Measurements from ENCODE around the gene CDC16. TPM values are rescaled to one million over a fixed set of nuclear protein-coding genes. Genes with fewer than 3 reads are reported as not detected.

CDC16 gene
- total and polyA plus RNA-seq, 9 of the 15 experiments (the other 6 are each of a cell fraction or from before 2014, with no cell fraction given): 23.2 to 102 (median 51.6) TPM

DNA sequence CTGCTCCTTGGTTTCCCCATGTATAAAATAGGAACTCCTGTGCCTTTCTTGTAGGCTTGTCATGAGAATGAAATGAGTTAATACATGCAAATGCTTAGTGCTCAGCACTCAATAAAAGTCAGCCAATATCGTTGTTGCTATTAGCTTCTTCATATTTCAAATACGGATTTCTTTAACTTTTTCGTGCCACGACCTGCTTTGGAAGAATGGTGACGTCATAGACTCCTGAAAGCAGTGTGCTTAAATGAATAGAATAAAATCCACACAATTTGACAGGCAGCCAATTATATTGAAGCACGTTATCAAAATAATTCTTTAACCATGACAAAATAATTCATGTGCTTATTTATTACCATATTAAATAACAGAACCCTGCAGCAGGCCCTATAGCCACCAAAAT, 26.6 kb upstream of the CDC16 start:
- Histone ChIP-seq H4K20me1 (replicated peaks; ENCODE audit: control insufficient read depth, insufficient read depth, low read length) (no peaks in the 10 kb centered on the region), H3K27me3 (ENCODE audit: control insufficient read depth in 2 of 2, insufficient read depth in 2 of 2, low read length in 2 of 2) (0 out of 5 replicates have a peak, but pooled peaks cover 0 to 4% of the 10 kb centered on the region in 2 experiments), H3K9me1 (ENCODE audit: control insufficient read depth, insufficient read depth, low read length) (no peaks in the 10 kb centered on the region), H3K4me1 (replicated peaks in 1 of 2; ENCODE audit: control insufficient read depth in 2 of 2, insufficient read depth in 2 of 2, low read length in 2 of 2) (peaks cover 3 to 6% of the 10 kb centered on the region in 2 experiments; a peak in 1 of 5 replicates), H3K4me3 (no peak overlapping the region), H3K9ac (ENCODE audit: insufficient read depth in 1 of 2, low read depth in 2 of 2, low read length in 2 of 2) (no peak overlapping the region), H2AFZ (ENCODE audit: low read depth, low read length) (no peak overlapping the region), H3K9me3 (replicated peaks; ENCODE audit: control insufficient read depth, insufficient read depth, low read depth, low read length) (no peaks in the 10 kb centered on the region; the same call in 1 of the 2 replicates), H3K79me2 (ENCODE audit: control insufficient read depth, insufficient read depth, low read length) (no peaks in the 10 kb centered on the region), H3K36me3 (ENCODE audit: control insufficient read depth, insufficient read depth, low read length) (no peaks in the 10 kb centered on the region), H3K27ac (ENCODE audit: extremely low read depth, low read depth, low read length) (no peak overlapping the region), H3K4me2 (ENCODE audit: insufficient read depth, low read length) (no peak overlapping the region)
- BruUV-seq (replicated peaks): no TSS peak
- DNase-seq (ENCODE audit: extremely low read depth in 1 of 4, low spot score in 3 of 4): no peak
- intact Hi-C loops (cut with micrococcal nuclease) (no loop called here), in situ Hi-C loops (cut with MboI) (no loop called here)
- POLR2A ChIA-PET: no interaction called here
- WGBS (ENCODE audit: insufficient coverage, low coverage, missing lambda C conversion rate): 7% methylated on average over 6 of the region's 6 CpGs
- no peak for FAIRE-seq
- peak; percentile 33; the same call in 1 of the 2 replicates for TF ChIP-seq ATF7 (IDR thresholded peaks at IDR 0.05)
- TF ChIP-seq, protein P1, sequence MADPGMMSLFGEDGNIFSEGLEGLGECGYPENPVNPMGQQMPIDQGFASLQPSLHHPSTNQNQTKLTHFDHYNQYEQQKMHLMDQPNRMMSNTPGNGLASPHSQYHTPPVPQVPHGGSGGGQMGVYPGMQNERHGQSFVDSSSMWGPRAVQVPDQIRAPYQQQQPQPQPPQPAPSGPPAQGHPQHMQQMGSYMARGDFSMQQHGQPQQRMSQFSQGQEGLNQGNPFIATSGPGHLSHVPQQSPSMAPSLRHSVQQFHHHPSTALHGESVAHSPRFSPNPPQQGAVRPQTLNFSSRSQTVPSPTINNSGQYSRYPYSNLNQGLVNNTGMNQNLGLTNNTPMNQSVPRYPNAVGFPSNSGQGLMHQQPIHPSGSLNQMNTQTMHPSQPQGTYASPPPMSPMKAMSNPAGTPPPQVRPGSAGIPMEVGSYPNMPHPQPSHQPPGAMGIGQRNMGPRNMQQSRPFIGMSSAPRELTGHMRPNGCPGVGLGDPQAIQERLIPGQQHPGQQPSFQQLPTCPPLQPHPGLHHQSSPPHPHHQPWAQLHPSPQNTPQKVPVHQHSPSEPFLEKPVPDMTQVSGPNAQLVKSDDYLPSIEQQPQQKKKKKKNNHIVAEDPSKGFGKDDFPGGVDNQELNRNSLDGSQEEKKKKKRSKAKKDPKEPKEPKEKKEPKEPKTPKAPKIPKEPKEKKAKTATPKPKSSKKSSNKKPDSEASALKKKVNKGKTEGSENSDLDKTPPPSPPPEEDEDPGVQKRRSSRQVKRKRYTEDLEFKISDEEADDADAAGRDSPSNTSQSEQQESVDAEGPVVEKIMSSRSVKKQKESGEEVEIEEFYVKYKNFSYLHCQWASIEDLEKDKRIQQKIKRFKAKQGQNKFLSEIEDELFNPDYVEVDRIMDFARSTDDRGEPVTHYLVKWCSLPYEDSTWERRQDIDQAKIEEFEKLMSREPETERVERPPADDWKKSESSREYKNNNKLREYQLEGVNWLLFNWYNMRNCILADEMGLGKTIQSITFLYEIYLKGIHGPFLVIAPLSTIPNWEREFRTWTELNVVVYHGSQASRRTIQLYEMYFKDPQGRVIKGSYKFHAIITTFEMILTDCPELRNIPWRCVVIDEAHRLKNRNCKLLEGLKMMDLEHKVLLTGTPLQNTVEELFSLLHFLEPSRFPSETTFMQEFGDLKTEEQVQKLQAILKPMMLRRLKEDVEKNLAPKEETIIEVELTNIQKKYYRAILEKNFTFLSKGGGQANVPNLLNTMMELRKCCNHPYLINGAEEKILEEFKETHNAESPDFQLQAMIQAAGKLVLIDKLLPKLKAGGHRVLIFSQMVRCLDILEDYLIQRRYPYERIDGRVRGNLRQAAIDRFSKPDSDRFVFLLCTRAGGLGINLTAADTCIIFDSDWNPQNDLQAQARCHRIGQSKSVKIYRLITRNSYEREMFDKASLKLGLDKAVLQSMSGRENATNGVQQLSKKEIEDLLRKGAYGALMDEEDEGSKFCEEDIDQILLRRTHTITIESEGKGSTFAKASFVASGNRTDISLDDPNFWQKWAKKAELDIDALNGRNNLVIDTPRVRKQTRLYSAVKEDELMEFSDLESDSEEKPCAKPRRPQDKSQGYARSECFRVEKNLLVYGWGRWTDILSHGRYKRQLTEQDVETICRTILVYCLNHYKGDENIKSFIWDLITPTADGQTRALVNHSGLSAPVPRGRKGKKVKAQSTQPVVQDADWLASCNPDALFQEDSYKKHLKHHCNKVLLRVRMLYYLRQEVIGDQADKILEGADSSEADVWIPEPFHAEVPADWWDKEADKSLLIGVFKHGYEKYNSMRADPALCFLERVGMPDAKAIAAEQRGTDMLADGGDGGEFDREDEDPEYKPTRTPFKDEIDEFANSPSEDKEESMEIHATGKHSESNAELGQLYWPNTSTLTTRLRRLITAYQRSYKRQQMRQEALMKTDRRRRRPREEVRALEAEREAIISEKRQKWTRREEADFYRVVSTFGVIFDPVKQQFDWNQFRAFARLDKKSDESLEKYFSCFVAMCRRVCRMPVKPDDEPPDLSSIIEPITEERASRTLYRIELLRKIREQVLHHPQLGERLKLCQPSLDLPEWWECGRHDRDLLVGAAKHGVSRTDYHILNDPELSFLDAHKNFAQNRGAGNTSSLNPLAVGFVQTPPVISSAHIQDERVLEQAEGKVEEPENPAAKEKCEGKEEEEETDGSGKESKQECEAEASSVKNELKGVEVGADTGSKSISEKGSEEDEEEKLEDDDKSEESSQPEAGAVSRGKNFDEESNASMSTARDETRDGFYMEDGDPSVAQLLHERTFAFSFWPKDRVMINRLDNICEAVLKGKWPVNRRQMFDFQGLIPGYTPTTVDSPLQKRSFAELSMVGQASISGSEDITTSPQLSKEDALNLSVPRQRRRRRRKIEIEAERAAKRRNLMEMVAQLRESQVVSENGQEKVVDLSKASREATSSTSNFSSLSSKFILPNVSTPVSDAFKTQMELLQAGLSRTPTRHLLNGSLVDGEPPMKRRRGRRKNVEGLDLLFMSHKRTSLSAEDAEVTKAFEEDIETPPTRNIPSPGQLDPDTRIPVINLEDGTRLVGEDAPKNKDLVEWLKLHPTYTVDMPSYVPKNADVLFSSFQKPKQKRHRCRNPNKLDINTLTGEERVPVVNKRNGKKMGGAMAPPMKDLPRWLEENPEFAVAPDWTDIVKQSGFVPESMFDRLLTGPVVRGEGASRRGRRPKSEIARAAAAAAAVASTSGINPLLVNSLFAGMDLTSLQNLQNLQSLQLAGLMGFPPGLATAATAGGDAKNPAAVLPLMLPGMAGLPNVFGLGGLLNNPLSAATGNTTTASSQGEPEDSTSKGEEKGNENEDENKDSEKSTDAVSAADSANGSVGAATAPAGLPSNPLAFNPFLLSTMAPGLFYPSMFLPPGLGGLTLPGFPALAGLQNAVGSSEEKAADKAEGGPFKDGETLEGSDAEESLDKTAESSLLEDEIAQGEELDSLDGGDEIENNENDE (IDR thresholded peaks at IDR 0.05; ENCODE audit: low read depth, low read length): no peak
- TF ChIP-seq, protein P2, sequence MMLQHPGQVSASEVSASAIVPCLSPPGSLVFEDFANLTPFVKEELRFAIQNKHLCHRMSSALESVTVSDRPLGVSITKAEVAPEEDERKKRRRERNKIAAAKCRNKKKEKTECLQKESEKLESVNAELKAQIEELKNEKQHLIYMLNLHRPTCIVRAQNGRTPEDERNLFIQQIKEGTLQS (IDR thresholded peaks at IDR 0.05): peak; percentile 42
- TF ChIP-seq, protein P2 (CRISPR knock-in tag; conservative IDR thresholded peaks at IDR 0.05): no peak
- no peak for ATAC-seq
- CTCF ChIA-PET (ENCODE audit: low intra/inter-chr PET ratio): no interaction called here
